Liver (tissue), 3 donors: ENCODE data around the gene AJAP1.

Experiments used
- CTCF ChIP-seq: fragments of 150-350 bp; IDR thresholded peaks from 2 replicates; pipeline ENCODE4 v1.5.1; 2017; ENCODE audit warnings: improper control_type of control experiment, low read depth, low read length; ENCODE audit not compliant: missing input control
- EGR1 ChIP-seq, 2 donors: IDR thresholded peaks; 2 replicates each; pipeline ENCODE4 v1.6.1; 2016 to 2018; ENCODE audit warnings: antibody characterized with exemption in 2 of 2, low read depth in 2 of 2
- FOXA1 ChIP-seq: IDR thresholded peaks from 2 replicates; pipeline ENCODE4 v1.6.1; 2016; ENCODE audit warnings: antibody characterized with exemption
- GABPA ChIP-seq, 2 donors: IDR thresholded peaks in 1 of 2; conservative IDR thresholded peaks in 1 of 2; 2 replicates each; pipeline ENCODE4 v1.6.1; 2016; ENCODE audit warnings: antibody characterized with exemption in 2 of 2, mild to moderate bottlenecking in 1 of 2, moderate library complexity in 1 of 2
- HNF4G ChIP-seq: IDR thresholded peaks from 2 replicates; pipeline ENCODE4 v1.6.1; 2016; ENCODE audit warnings: antibody characterized with exemption
- MAX ChIP-seq: IDR thresholded peaks from 2 replicates; pipeline ENCODE4 v1.6.1; 2016; ENCODE audit warnings: antibody characterized with exemption
- RAD21 ChIP-seq, 2 donors: IDR thresholded peaks; 2 replicates each; pipeline ENCODE4 v1.6.1; 2016; ENCODE audit warnings: antibody characterized with exemption in 2 of 2, mild to moderate bottlenecking in 2 of 2
- REST ChIP-seq: IDR thresholded peaks from 2 replicates; pipeline ENCODE4 v1.6.1; 2016; ENCODE audit warnings: antibody characterized with exemption, mild to moderate bottlenecking
- RXRA ChIP-seq, 2 donors: IDR thresholded peaks; 2 replicates each; pipeline ENCODE4 v1.6.1; 2017 to 2018; ENCODE audit warnings: antibody characterized with exemption in 2 of 2, mild to moderate bottlenecking in 1 of 2
- SP1 ChIP-seq: IDR thresholded peaks from 2 replicates; pipeline ENCODE4 v1.6.1; 2018; ENCODE audit warnings: antibody characterized with exemption, mild to moderate bottlenecking
- TAF1 ChIP-seq: conservative IDR thresholded peaks from 2 replicates; pipeline ENCODE4 v1.6.1; 2016; ENCODE audit warnings: antibody characterized with exemption, mild to moderate bottlenecking
- YY1 ChIP-seq: IDR thresholded peaks from 2 replicates; pipeline ENCODE4 v1.6.1; 2016; ENCODE audit warnings: antibody characterized with exemption, mild to moderate bottlenecking
- donor health status: healthy.
- donor health status: healthy.

GRCh38 chr1:4802024-4802423 lies 147.6 kb downstream of the AJAP1 start:
- TF ChIP-seq CTCF: no peak
- TF ChIP-seq MAX: no peak
- TF ChIP-seq RXRA (IDR thresholded peaks at IDR 0.05): no peak
- no peak for TF ChIP-seq YY1
- TF ChIP-seq TAF1: no peak
- TF ChIP-seq FOXA1: no peak
- no peak for TF ChIP-seq REST
- TF ChIP-seq GABPA (IDR thresholded peaks at IDR 0.05 in 1 of 2, conservative IDR thresholded peaks at IDR 0.05 in 1 of 2): no peak
- TF ChIP-seq EGR1 (IDR thresholded peaks at IDR 0.05; ENCODE audit: low read depth in 2 of 2): no peak
- TF ChIP-seq SP1: no peak
- TF ChIP-seq RAD21 (IDR thresholded peaks at IDR 0.05): no peak
- no peak for TF ChIP-seq HNF4G
